Measurements from ENCODE around the gene REN. TPM values are rescaled to one million over a fixed set of nuclear protein-coding genes. Genes with fewer than 3 reads are reported as not detected.

The REN gene
- total and polyA plus RNA-seq, 11 donors = not detected

DNA sequence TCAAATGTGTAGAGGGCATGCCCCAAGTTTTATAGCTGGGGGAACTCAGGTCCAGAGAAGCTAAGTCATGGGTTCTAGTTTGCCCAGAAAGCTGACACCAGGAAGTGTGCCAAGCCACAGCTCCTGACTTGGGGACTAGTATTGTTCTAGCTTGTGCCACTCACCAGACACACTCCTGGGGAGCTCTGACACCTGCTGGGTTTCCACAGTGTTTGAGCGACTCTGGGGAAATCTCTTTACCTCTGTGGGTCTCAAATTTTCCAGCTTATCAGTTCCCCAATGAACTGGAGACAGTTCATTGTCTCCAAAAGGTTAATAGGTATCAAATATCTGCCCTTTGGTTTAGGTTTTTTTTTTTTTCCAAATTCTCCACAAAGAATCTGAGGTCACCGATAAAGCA is 25.9 kb upstream of the REN start:
- DNase-seq (no peak), ATAC-seq (no peak)
- intact Hi-C loops (cut with DNase I) = no loop called here
- TF ChIP-seq, protein P1, sequence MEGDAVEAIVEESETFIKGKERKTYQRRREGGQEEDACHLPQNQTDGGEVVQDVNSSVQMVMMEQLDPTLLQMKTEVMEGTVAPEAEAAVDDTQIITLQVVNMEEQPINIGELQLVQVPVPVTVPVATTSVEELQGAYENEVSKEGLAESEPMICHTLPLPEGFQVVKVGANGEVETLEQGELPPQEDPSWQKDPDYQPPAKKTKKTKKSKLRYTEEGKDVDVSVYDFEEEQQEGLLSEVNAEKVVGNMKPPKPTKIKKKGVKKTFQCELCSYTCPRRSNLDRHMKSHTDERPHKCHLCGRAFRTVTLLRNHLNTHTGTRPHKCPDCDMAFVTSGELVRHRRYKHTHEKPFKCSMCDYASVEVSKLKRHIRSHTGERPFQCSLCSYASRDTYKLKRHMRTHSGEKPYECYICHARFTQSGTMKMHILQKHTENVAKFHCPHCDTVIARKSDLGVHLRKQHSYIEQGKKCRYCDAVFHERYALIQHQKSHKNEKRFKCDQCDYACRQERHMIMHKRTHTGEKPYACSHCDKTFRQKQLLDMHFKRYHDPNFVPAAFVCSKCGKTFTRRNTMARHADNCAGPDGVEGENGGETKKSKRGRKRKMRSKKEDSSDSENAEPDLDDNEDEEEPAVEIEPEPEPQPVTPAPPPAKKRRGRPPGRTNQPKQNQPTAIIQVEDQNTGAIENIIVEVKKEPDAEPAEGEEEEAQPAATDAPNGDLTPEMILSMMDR (IDR thresholded peaks at IDR 0.05) = no peak
- TF ChIP-seq POLR2A (IDR thresholded peaks at IDR 0.05) = no peak
- Histone ChIP-seq H3K9me3 (no peaks in the 10 kb centered on the region), H3K27ac (no peak overlapping the region), H3K4me1 (peaks cover 0 to 13% (median 0%) of the 10 kb centered on the region in 12 donors), H3K36me3 (no peaks in the 10 kb centered on the region), H3K27me3 (peaks cover 0 to 47% (median 25%) of the 10 kb centered on the region in 9 donors), H3K4me3 (no peak overlapping the region)
- WGBS, 4 donors = 93 to 98% (median 96%) methylated on average over 2 of the region's 2 CpGs

DNA sequence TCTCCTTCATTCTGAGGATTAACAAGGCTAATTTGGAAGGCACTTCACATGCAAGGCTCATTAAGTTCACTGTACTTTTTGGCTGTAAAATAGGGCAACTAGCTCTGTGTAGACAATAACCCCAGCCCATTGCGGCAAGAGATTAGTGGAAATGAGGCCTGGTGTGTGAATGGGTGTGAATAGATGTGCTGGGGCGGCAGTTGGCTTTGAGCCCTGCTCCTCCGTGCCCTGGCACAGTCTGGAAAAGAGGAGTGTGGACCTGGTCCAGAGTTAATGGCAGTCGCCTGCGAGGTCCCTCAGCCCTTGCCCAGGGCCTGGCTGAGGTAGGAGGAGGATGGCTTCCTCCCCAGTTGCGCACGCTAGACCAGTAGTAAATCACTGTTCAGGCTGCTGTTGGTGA is 25.3 kb upstream of the REN start:
- no peak for ATAC-seq
- intact Hi-C loops (cut with DNase I) = no loop called here
- Histone ChIP-seq H3K27me3 (peaks cover 0 to 53% (median 30%) of the 10 kb centered on the region in 9 donors), H3K9me3 (no peaks in the 10 kb centered on the region), H3K4me3 (no peak overlapping the region), H3K4me1 (peaks cover 0 to 13% (median 0%) of the 10 kb centered on the region in 12 donors), H3K27ac (no peak overlapping the region), H3K36me3 (no peaks in the 10 kb centered on the region)
- no peak for DNase-seq
- TF ChIP-seq POLR2A (IDR thresholded peaks at IDR 0.05) = no peak
- TF ChIP-seq, protein P1 (IDR thresholded peaks at IDR 0.05) = no peak
- WGBS, 4 donors = 73 to 81% (median 78%) methylated on average over 7 of the region's 7 CpGs

DNA sequence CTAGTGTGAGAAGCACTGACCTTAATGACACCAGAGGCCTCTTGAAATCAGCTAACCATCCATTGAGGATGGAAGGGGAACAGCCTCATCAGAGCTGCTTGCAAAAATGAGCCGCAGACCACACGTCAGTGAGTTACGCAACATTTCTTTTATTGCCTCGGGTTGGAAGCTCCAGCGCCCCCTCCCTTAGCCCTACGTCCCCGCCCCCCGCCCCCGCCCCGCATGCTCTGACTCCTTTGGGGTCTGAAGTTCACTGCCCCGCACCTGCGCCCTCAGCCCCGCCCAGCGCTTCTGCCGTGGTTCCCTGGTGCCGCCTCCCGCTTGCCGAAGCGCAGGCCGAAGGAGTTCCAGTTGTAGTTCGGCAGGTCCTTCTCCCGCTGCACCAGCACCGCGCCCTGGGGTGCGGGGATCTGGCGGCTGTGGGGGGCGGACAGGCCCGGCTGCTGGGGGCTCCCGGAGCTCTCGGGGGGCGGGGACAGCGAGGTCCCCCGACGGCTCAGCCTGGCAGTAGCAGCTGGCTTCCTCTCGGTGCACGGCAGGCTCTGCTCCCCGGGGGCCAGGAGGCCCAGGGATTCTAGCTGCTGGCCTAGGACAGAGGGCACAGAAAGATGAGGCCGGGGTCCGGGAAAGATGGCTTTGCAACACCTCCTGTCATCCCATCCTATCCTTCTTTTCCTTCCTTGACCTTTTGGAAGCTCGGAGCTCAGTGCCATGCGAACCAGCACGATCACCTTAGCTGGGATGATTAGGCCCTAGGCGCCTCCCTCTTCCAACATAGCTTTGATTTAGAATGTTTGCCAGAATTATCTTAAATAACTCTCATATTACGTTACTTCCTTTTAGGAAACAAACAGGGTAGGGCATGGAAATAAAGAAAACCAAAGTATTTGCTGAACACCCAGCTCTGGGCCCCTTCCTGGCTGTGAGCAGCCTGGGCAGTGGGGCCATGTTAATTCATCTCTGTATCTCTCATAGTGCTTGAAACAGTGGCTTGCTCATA is 24.4 kb upstream of the REN start:
- peaks cover 0 to 13% (median 0%) of the 10 kb centered on the region in 12 donors for H3K4me1 ChIP-seq
- no peak overlapping the region for H3K27ac ChIP-seq
- intact Hi-C loops (cut with DNase I) = no loop called here
- H3K9me3 ChIP-seq = no peaks in the 10 kb centered on the region
- DNase-seq = peak in 1 of 5 donors; percentile 39
- peak in 2 of 4 donors; percentile 11 to 75 for ATAC-seq
- no peaks in the 10 kb centered on the region for H3K36me3 ChIP-seq
- WGBS, 4 donors = 21 to 33% (median 28%) methylated on average over 30 to 44 of the region's 44 CpGs
- H3K4me3 ChIP-seq = peak overlapping the region in 8 of 12 donors; percentile 3 to 43 (median 18)
- TF ChIP-seq, protein P1 (IDR thresholded peaks at IDR 0.05) = no peak
- no peak for TF ChIP-seq POLR2A (IDR thresholded peaks at IDR 0.05)
- H3K27me3 ChIP-seq = peaks cover 0 to 61% (median 39%) of the 10 kb centered on the region in 9 donors

DNA sequence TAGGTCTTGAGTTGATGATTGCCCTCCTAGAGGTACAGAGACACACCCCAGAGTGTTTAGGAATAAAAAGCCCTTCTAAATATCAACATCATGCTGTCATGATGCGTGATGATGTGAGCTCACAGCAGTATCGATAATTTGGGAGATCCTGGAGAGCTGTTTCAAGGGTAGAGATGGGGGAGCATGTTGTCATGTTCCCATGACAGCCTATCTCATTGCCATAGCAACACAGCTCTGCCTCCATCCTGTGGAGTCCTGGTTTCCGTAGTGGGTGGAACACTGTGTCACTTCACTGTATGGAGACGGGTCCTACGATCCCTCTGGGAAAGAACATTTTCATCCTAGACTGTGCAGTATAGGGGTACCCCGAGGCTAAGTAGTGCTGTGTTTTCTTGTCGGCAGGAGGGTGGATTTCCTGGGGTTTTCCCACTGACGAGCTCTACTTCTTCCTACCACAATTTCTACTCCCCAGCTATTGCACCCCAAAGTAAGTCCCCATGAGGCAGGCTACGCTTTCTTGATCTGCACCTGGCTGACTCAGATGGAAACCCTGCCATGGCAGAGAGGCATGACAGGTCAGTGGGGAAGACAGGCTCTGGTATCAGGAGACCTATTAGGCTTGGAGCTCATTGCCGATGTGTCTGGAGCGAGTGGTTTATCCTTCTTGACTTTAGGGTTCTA is 23.0 kb upstream of the REN start:
- DNase-seq (no peak), ATAC-seq (no peak)
- intact Hi-C loops (cut with DNase I) = no loop called here
- Histone ChIP-seq H3K4me1 (peaks cover 0 to 13% (median 0%) of the 10 kb centered on the region in 12 donors), H3K36me3 (no peaks in the 10 kb centered on the region), H3K4me3 (no peak overlapping the region), H3K27me3 (peaks cover 0 to 66% (median 39%) of the 10 kb centered on the region in 9 donors), H3K27ac (no peak overlapping the region), H3K9me3 (no peaks in the 10 kb centered on the region)
- 66 to 86% (median 77%) methylated on average over 11 of the region's 11 CpGs for WGBS, 4 donors
- TF ChIP-seq, protein P1 (IDR thresholded peaks at IDR 0.05) = no peak
- no peak for TF ChIP-seq POLR2A (IDR thresholded peaks at IDR 0.05)

Data from heart left ventricle (tissue), 16 donors.